IPS DF 4.7 (cell line): Measurements from ENCODE around the gene KRT17.
"Not testable (repeated sequence)": the region's sequence is repeated elsewhere in the genome, so short reads cannot be mapped to it uniquely, and the experiment has no call there.

ENCODE experiments used
- DNase-seq: peaks from one replicate; pipeline ENCODE4 v3.0.0-alpha.2; 2013; ENCODE audit warnings: low spot score; ENCODE audit errors: extremely low read depth

Gene KRT17

GRCh38 chr17:41634639-41635038 lies 10.3 kb upstream of the KRT17 start:
- no peak for DNase-seq

- no peak for DNase-seq
Observed at GRCh38 chr17:41633556-41634199, 9.3 kb upstream of the KRT17 start.

- no peak for DNase-seq
Observed at GRCh38 chr17:41632482-41633105, 8.2 kb upstream of the KRT17 start.

GRCh38 chr17:41631898-41632285 lies 7.5 kb upstream of the KRT17 start:
- no peak for DNase-seq

GRCh38 chr17:41631025-41631897 lies 6.9 kb upstream of the KRT17 start:
- DNase-seq, result no peak

GRCh38 chr17:41629826-41630670 lies 5.7 kb upstream of the KRT17 start:
- no peak for DNase-seq

GRCh38 chr17:41629316-41629715 lies 4.9 kb upstream of the KRT17 start:
- DNase-seq, result no peak

- DNase-seq, result not testable (repeated sequence)
Observed at GRCh38 chr17:41628621-41629255, 4.4 kb upstream of the KRT17 start.

GRCh38 chr17:41628073-41628370 lies 3.6 kb upstream of the KRT17 start:
- not testable (repeated sequence) for DNase-seq

GRCh38 chr17:41627316-41628072 lies 3.1 kb upstream of the KRT17 start:
- no peak for DNase-seq

- DNase-seq, result not testable (repeated sequence)
Observed at GRCh38 chr17:41626914-41627295, 2.5 kb upstream of the KRT17 start.

- DNase-seq, result not testable (repeated sequence)
Observed at GRCh38 chr17:41626028-41626913, 1.9 kb upstream of the KRT17 start.

- DNase-seq, result no peak
Observed at GRCh38 chr17:41625602-41626001, 1.2 kb upstream of the KRT17 start.

GRCh38 chr17:41623184-41623861 lies 1.1 kb downstream of the KRT17 start:
- not testable (repeated sequence) for DNase-seq

GRCh38 chr17:41622340-41623183 lies 1.8 kb downstream of the KRT17 start:
- DNase-seq, result not testable (repeated sequence)

GRCh38 chr17:41621916-41622315 lies 2.5 kb downstream of the KRT17 start:
- DNase-seq, result no peak

GRCh38 chr17:41621435-41621817 lies 2.9 kb downstream of the KRT17 start:
- DNase-seq, result not testable (repeated sequence)
